Measurements from ENCODE around the gene NFAM1.

DNA sequence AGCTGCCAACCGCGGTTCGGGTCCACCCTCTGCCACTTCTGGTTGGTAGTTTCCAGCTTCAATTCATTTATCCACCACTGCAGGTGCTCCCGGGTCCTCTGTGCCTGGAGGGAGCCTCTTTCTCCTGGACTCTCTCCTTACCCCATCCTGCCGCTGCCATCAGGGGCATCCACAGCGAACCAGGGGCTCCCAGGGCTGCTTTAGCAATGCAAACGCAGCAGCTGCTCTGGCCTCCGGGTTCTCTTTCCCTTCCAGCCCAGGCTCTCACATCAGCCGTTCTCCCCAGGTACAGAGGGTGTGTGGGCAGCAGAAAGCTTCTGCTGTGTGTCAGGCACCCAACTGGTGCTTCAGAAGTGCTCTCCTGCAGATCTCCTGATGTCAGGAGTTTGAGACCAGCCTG, 27.9 kb downstream of the NFAM1 start:
- TF ChIP-seq, protein P1, sequence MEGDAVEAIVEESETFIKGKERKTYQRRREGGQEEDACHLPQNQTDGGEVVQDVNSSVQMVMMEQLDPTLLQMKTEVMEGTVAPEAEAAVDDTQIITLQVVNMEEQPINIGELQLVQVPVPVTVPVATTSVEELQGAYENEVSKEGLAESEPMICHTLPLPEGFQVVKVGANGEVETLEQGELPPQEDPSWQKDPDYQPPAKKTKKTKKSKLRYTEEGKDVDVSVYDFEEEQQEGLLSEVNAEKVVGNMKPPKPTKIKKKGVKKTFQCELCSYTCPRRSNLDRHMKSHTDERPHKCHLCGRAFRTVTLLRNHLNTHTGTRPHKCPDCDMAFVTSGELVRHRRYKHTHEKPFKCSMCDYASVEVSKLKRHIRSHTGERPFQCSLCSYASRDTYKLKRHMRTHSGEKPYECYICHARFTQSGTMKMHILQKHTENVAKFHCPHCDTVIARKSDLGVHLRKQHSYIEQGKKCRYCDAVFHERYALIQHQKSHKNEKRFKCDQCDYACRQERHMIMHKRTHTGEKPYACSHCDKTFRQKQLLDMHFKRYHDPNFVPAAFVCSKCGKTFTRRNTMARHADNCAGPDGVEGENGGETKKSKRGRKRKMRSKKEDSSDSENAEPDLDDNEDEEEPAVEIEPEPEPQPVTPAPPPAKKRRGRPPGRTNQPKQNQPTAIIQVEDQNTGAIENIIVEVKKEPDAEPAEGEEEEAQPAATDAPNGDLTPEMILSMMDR (IDR thresholded peaks at IDR 0.05): no peak
- TF ChIP-seq ZFX (IDR thresholded peaks at IDR 0.05; ENCODE audit: borderline replicate concordance): no peak

All from 22Rv1 (cell line).